GM23338 (cell line): ENCODE measurements around the gene SAFB2. TPM values are rescaled to one million over a fixed set of nuclear protein-coding genes. Genes with fewer than 3 reads are reported as not detected.

Source experiments
- ATAC-seq: fragments of 200-7000 bp; cut with Tn5 transposase; 3 replicates; pipeline ENCODE4 v1.9.1; 2020
- DNase-seq: peaks from one replicate; pipeline ENCODE4 v3.0.0-alpha.2; 2015; ENCODE audit warnings: low spot score
- H2AFZ ChIP-seq: fragments of 200-600 bp; sonication (generic); 2 replicates; pipeline ENCODE4 v1.8.0; 2016; ENCODE audit warnings: antibody characterized with exemption, mild to moderate bottlenecking, moderate library complexity
- H3F3A ChIP-seq: fragments of 200-600 bp; sonication (generic); replicated peaks from 2 replicates; pipeline ENCODE4 v1.8.0; 2017; ENCODE audit warnings: antibody characterized with exemption, mixed run types, low read depth
- H3K27ac ChIP-seq: fragments of 200-600 bp; sonication (generic); 2 replicates; pipeline ENCODE4 v1.6.1; 2016; ENCODE audit warnings: low read depth
- H3K27me3 ChIP-seq: fragments of 200-600 bp; sonication (generic); 2 replicates; pipeline ENCODE4 v1.8.0; 2016; ENCODE audit warnings: mild to moderate bottlenecking, mixed run types, moderate library complexity; ENCODE audit not compliant: insufficient read depth
- H3K36me3 ChIP-seq: fragments of 200-600 bp; sonication (generic); 2 replicates; pipeline ENCODE4 v1.8.0; 2016; ENCODE audit warnings: mild to moderate bottlenecking; ENCODE audit not compliant: insufficient read depth
- H3K4me1 ChIP-seq: fragments of 200-600 bp; sonication (generic); 2 replicates; pipeline ENCODE4 v1.8.0; 2016; ENCODE audit warnings: mild to moderate bottlenecking, moderate library complexity; ENCODE audit not compliant: insufficient read depth
- H3K4me2 ChIP-seq: fragments of 200-600 bp; sonication (generic); 2 replicates; pipeline ENCODE4 v1.7.1; 2017; ENCODE audit warnings: mixed run types
- H3K4me3 ChIP-seq: fragments of 200-600 bp; sonication (generic); 2 replicates; pipeline ENCODE4 v1.6.1; 2016; ENCODE audit warnings: mixed run types
- H3K79me2 ChIP-seq: fragments of 200-600 bp; sonication (generic); replicated peaks from 2 replicates; pipeline ENCODE4 v1.8.0; 2017; ENCODE audit warnings: mild to moderate bottlenecking; ENCODE audit not compliant: insufficient read depth
- H3K9me2 ChIP-seq: fragments of 200-600 bp; sonication (generic); 2 replicates; pipeline ENCODE4 v1.8.0; 2017; ENCODE audit not compliant: insufficient read depth
- H4K20me1 ChIP-seq: fragments of 200-600 bp; sonication (generic); replicated peaks from 2 replicates; pipeline ENCODE4 v1.8.0; 2017; ENCODE audit warnings: mild to moderate bottlenecking; ENCODE audit not compliant: insufficient read depth
- H3K27ac Mint-ChIP-seq: 2 replicates; pipeline ENCODE4 v1.8.0; 2020; ENCODE audit warnings: inconsistent platforms, mild to moderate bottlenecking, moderate library complexity, mixed read lengths
- H3K27me3 Mint-ChIP-seq: 3 replicates; pipeline ENCODE4 v1.8.0; 2022; ENCODE audit warnings: low read depth, mild to moderate bottlenecking, moderate library complexity, mixed read lengths, inconsistent platforms; ENCODE audit not compliant: insufficient read depth, poor library complexity
- H3K36me3 Mint-ChIP-seq: 3 replicates; pipeline ENCODE4 v1.8.0; 2021; ENCODE audit warnings: low read depth, mild to moderate bottlenecking, inconsistent platforms, moderate library complexity, mixed read lengths
- H3K4me1 Mint-ChIP-seq: 3 replicates; pipeline ENCODE4 v1.8.0; 2020; ENCODE audit warnings: mild to moderate bottlenecking, inconsistent platforms, mixed read lengths
- H3K4me3 Mint-ChIP-seq: 3 replicates; pipeline ENCODE4 v1.8.0; 2021; ENCODE audit warnings: moderate library complexity, mild to moderate bottlenecking, inconsistent platforms, mixed read lengths
- H3K9me3 Mint-ChIP-seq: 3 replicates; pipeline ENCODE4 v1.8.0; 2020; ENCODE audit warnings: moderate library complexity, mild to moderate bottlenecking, inconsistent platforms, mixed read lengths
- JUNB ChIP-seq: IDR thresholded peaks from one replicate; pipeline ENCODE4 v1.6.1; 2016; ENCODE audit warnings: antibody characterized with exemption; ENCODE audit not compliant: unreplicated experiment
- NANOG ChIP-seq: IDR thresholded peaks from 2 replicates; pipeline ENCODE4 v1.6.1; 2016; ENCODE audit warnings: antibody characterized with exemption, borderline replicate concordance
- POLR2AphosphoS5 ChIP-seq: IDR thresholded peaks from 2 replicates; pipeline ENCODE4 v1.6.1; 2016; ENCODE audit warnings: antibody characterized with exemption, low read depth
- ZNF331 ChIP-seq: fragments of 250-450 bp; sonication (Bioruptor Pico); IDR thresholded peaks from 2 replicates; pipeline ENCODE4 v1.5.0; 2020; ENCODE audit warnings: low read depth, mild to moderate bottlenecking, moderate library complexity
- ZNF462 ChIP-seq: fragments of 250-450 bp; sonication (Bioruptor Pico); IDR thresholded peaks from 2 replicates; pipeline ENCODE4 v1.5.0; 2020; ENCODE audit warnings: mild to moderate bottlenecking, moderate library complexity
- polyA plus RNA-seq: library from polyadenylated mRNA; unstranded; fragments of >200 nt; fragmentation: Nextera tagmentation; extraction: Ambion mirVana; gene quantifications from 2 replicates; pipeline ENCODE4 v1.2.1, GENCODE V29; 2016
- total RNA-seq: library from RNA; depleted of rRNA; stranded (reverse); fragments of >200 nt; shearing (Covaris generic); gene quantifications from 2 replicates; pipeline ENCODE4 v1.2.3, GENCODE V29; 2014
- TF ChIP-seq, protein P1 (sequence below): IDR thresholded peaks from 2 replicates; pipeline ENCODE4 v1.6.1; 2016; ENCODE audit warnings: antibody characterized with exemption

Gene SAFB2
- total and polyA plus RNA-seq, 2 experiments from 2014 or later, result 37.7 to 102 TPM

DNA sequence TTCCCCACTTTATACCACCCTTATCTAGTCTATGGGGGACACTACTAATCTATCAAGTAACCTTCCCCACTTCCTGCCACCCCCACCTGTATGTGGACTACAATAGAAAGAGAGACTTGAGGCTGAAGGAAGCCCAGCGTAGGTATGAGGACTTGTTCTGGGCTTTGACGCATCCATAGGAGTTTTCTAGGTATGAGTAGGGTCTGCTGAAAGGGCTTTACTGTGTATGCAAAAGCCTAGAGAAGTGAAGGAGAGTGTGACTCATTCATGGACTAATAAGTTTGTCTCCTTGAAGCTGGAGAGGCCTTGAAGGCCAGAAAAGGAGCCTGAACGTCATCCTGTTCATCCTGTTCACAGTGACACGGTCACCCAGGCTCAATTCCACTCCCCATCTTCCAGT lies 76.6 kb downstream of the SAFB2 start (continued):
- TF ChIP-seq ZNF462 (no peak), NANOG (no peak), JUNB (no peak), ZNF331 (no peak)
- TF ChIP-seq, protein P1, sequence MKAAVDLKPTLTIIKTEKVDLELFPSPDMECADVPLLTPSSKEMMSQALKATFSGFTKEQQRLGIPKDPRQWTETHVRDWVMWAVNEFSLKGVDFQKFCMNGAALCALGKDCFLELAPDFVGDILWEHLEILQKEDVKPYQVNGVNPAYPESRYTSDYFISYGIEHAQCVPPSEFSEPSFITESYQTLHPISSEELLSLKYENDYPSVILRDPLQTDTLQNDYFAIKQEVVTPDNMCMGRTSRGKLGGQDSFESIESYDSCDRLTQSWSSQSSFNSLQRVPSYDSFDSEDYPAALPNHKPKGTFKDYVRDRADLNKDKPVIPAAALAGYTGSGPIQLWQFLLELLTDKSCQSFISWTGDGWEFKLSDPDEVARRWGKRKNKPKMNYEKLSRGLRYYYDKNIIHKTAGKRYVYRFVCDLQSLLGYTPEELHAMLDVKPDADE, result no peak

- H3K27me3 ChIP-seq, result no peaks in the 10 kb centered on the region
- H3K27ac ChIP-seq, result no peak overlapping the region
- no peak for TF ChIP-seq JUNB
- TF ChIP-seq POLR2AphosphoS5, result no peak
- no peak overlapping the region for H3K4me2 ChIP-seq
- H3K36me3 ChIP-seq, result no peaks in the 10 kb centered on the region
- H3F3A ChIP-seq, result no peaks in the 10 kb centered on the region; the same call in 1 of the 2 replicates
- H2AFZ ChIP-seq, result no peak overlapping the region
- DNase-seq (no peak), ATAC-seq (no peak)
- Mint-ChIP-seq H3K27me3 (peaks cover 16% of the 10 kb centered on the region), H3K36me3 (no peaks in the 10 kb centered on the region), H3K4me3 (no peak overlapping the region), H3K9me3 (peaks cover 3% of the 10 kb centered on the region; the same call in 1 of the 3 replicates), H3K4me1 (peaks cover 6% of the 10 kb centered on the region; the same call in 2 of the 3 replicates), H3K27ac (no peak overlapping the region)
- H4K20me1 ChIP-seq, result no peaks in the 10 kb centered on the region
- H3K4me1 ChIP-seq, result no peaks in the 10 kb centered on the region
- no peak overlapping the region for H3K4me3 ChIP-seq
- H3K9me2 ChIP-seq, result no peaks in the 10 kb centered on the region
- no peaks in the 10 kb centered on the region for H3K79me2 ChIP-seq
Observed at GRCh38 chr19:5545051-5545450, 77.5 kb downstream of the SAFB2 start.
